IMR-90 (cell line): ENCODE data around the gene TRABD. TPM values are rescaled to one million over a fixed set of nuclear protein-coding genes. Genes with fewer than 3 reads are reported as not detected.

ENCODE experiments used
- ATAC-seq: fragments of 200-7000 bp; cut with Tn5 transposase; 2 replicates; pipeline ENCODE4 v1.9.1; 2020; ENCODE audit warnings: low read depth, mild to moderate bottlenecking, moderate library complexity
- BruUV-seq: library from RNA; stranded (reverse); fragments of 400-500 nt; replicated peaks from 2 replicates; lab custom pipeline; 2021; lab: Mats Ljungman, UMichigan
- CTCF ChIA-PET: fragments of 300-600 bp; formaldehyde crosslinking; extraction: SDS; loops from one replicate; lab custom pipeline; 2021; ENCODE audit warnings: antibody characterized with exemption; lab: Yijun Ruan, JAX
- POLR2A ChIA-PET: fragments of 300-600 bp; sonication (Branson Sonifier 250); formaldehyde crosslinking; loops from one replicate; lab custom pipeline; 2022; ENCODE audit warnings: antibody characterized with exemption; ENCODE audit not compliant: unreplicated experiment; lab: Charles Lee
- DNase-seq: peaks from one replicate; pipeline ENCODE4 v3.0.0; 2013
- H2AFZ ChIP-seq: replicated peaks from 2 replicates; pipeline ENCODE3; 2013; ENCODE audit warnings: low read length, mild to moderate bottlenecking; ENCODE audit not compliant: poor library complexity
- H2AK5ac ChIP-seq: 2 replicates; pipeline ENCODE4 v1.6.1; 2013; ENCODE audit warnings: low read depth, low read length, inconsistent platforms
- H2AK9ac ChIP-seq: replicated peaks from 2 replicates; pipeline ENCODE3; 2013; ENCODE audit warnings: mild to moderate bottlenecking, low read depth, low read length, moderate library complexity; ENCODE audit not compliant: poor library complexity
- H2BK120ac ChIP-seq: 2 replicates; pipeline ENCODE4 v1.6.1; 2013; ENCODE audit warnings: low read depth, low read length, inconsistent platforms
- H2BK15ac ChIP-seq: 3 replicates; pipeline ENCODE4 v1.6.1; 2013; ENCODE audit warnings: low read depth, low read length, inconsistent platforms
- H2BK20ac ChIP-seq: 2 replicates; pipeline ENCODE4 v1.6.1; 2013; ENCODE audit warnings: low read depth, mild to moderate bottlenecking, inconsistent platforms, low read length, moderate library complexity
- H2BK5ac ChIP-seq: 2 replicates; pipeline ENCODE4 v1.6.1; 2013; ENCODE audit warnings: mild to moderate bottlenecking, low read depth, low read length, inconsistent platforms; ENCODE audit not compliant: poor library complexity, severe bottlenecking
- H3K14ac ChIP-seq: replicated peaks from 2 replicates; pipeline ENCODE4 v1.6.1; 2013; ENCODE audit warnings: low read depth, low read length, inconsistent platforms
- H3K18ac ChIP-seq: 2 replicates; pipeline ENCODE4 v1.6.1; 2013; ENCODE audit warnings: low read depth, low read length, control low read depth
- H3K23ac ChIP-seq: 2 replicates; pipeline ENCODE4 v1.6.1; 2013; ENCODE audit warnings: low read depth, low read length, inconsistent platforms
- H3K27ac ChIP-seq: 2 replicates; pipeline ENCODE4 v1.5.1; 2013; ENCODE audit warnings: mild to moderate bottlenecking, control low read depth, low read length; ENCODE audit not compliant: insufficient read depth
- H3K27me3 ChIP-seq: 2 replicates; pipeline ENCODE4 v1.6.1; 2013; ENCODE audit warnings: low read length; ENCODE audit not compliant: control insufficient read depth, insufficient read depth
- H3K36me3 ChIP-seq: 2 replicates; pipeline ENCODE4 v1.6.1; 2013; ENCODE audit warnings: low read length, mixed read lengths; ENCODE audit not compliant: control insufficient read depth, insufficient read depth
- H3K4ac ChIP-seq: 2 replicates; pipeline ENCODE4 v1.6.1; 2013; ENCODE audit warnings: low read depth, low read length, inconsistent platforms
- H3K4me1 ChIP-seq: 2 replicates; pipeline ENCODE4 v1.6.1; 2013; ENCODE audit warnings: low read length, mixed read lengths; ENCODE audit not compliant: control insufficient read depth, insufficient read depth
- H3K4me2 ChIP-seq: 2 replicates; pipeline ENCODE4 v1.6.1; 2013; ENCODE audit warnings: low read depth, mild to moderate bottlenecking, control low read depth, low read length, moderate library complexity
- H3K4me3 ChIP-seq: 2 replicates; pipeline ENCODE4 v1.5.1; 2013; ENCODE audit warnings: low read depth, mild to moderate bottlenecking, control low read depth, low read length, moderate library complexity; ENCODE audit not compliant: insufficient read depth
- H3K56ac ChIP-seq: 2 replicates; pipeline ENCODE4 v1.6.1; 2013; ENCODE audit warnings: low read length, inconsistent platforms; ENCODE audit not compliant: insufficient read depth; ENCODE audit errors: extremely low read depth
- H3K79me1 ChIP-seq, 2 experiments: 2 replicates each; pipeline ENCODE4 v1.6.1; 2013; ENCODE audit warnings: low read length in 2 of 2, inconsistent platforms in 1 of 2, low read depth in 1 of 2
- H3K9ac ChIP-seq: 2 replicates; pipeline ENCODE4 v1.6.1; 2013; ENCODE audit warnings: low read depth, low read length, control low read depth
- H3K9me1 ChIP-seq: 2 replicates; pipeline ENCODE4 v1.6.1; 2013; ENCODE audit warnings: low read length, inconsistent platforms; ENCODE audit not compliant: insufficient read depth
- H3K9me3 ChIP-seq: 2 replicates; pipeline ENCODE4 v1.6.1; 2013; ENCODE audit warnings: low read length; ENCODE audit not compliant: control insufficient read depth, insufficient read depth
- H4K20me1 ChIP-seq: 2 replicates; pipeline ENCODE4 v1.6.1; 2013; ENCODE audit warnings: low read length, inconsistent platforms; ENCODE audit not compliant: insufficient read depth
- H4K5ac ChIP-seq: 2 replicates; pipeline ENCODE4 v1.6.1; 2013; ENCODE audit warnings: mild to moderate bottlenecking, low read depth, low read length, control low read depth
- H4K8ac ChIP-seq, 2 experiments: 2 replicates each; pipeline ENCODE4 v1.6.1; 2013; ENCODE audit warnings: low read depth in 2 of 2, low read length in 2 of 2, control low read depth in 1 of 2, inconsistent platforms in 1 of 2
- H4K91ac ChIP-seq: 2 replicates; pipeline ENCODE4 v1.6.1; 2013; ENCODE audit warnings: low read depth, low read length, inconsistent platforms; ENCODE audit not compliant: insufficient read depth
- CHD1 ChIP-seq: IDR thresholded peaks from 2 replicates; pipeline ENCODE4 v1.6.1; 2012; ENCODE audit warnings: low read depth, low read length, improper control_type of control experiment
- RAD21 ChIP-seq: IDR thresholded peaks from 2 replicates; pipeline ENCODE4 v1.6.1; 2012; ENCODE audit warnings: low read length, improper control_type of control experiment
- WGBS, 2 experiments: methylation state at CpG; one replicate each; pipeline versions ENCODE4 v1.1.5 to v1.1.7; 2013; ENCODE audit warnings: missing lambda C conversion rate in 2 of 2; ENCODE audit not compliant: insufficient read length in 1 of 2; ENCODE audit errors: extremely low coverage in 2 of 2; 5-methylcytosine and 5-hydroxymethylcytosine counted together
- dilution Hi-C: fragments of 300-500 bp; cut with HindIII; formaldehyde crosslinking; loops from one replicate; pipeline ENCODE4 v1.14.3; 2018; ENCODE audit warnings: low sequenced_read_pairs; ENCODE audit not compliant: unreplicated experiment
- in situ Hi-C: fragments of 300-500 bp; cut with MboI; formaldehyde crosslinking; loops from 3 replicates; pipeline ENCODE4 v1.14.3; 2019; ENCODE audit warnings: low sequenced_read_pairs, inconsistent platforms, mixed read lengths
- intact Hi-C: fragments of 100-400 bp; cut with micrococcal nuclease; formaldehyde crosslinking; loops from 2 replicates; pipeline ENCODE4 v1.10.0; 2022
- polyA plus RNA-seq, 3 experiments: library from polyadenylated mRNA; depleted of rRNA; stranded (reverse); fragments of >200 nt; gene quantifications; 2 replicates each; pipeline ENCODE4 v1.2.3, GENCODE V29; 2012; ENCODE audit warnings: low replicate concordance in 1 of 3
- total RNA-seq: library from RNA; depleted of rRNA; stranded (reverse); fragments of >200 nt; gene quantifications from 2 replicates; pipeline ENCODE4 v1.2.3, GENCODE V29; 2012
- TF ChIP-seq, protein P1 (sequence below): fragments of 150-350 bp; IDR thresholded peaks from 2 replicates; pipeline ENCODE4 v1.6.1; 2017; ENCODE audit warnings: mild to moderate bottlenecking, antibody characterized with exemption, low read length, low read depth
- TF ChIP-seq, protein P2 (sequence below): fragments of 150-350 bp; IDR thresholded peaks from 2 replicates; pipeline ENCODE4 v1.6.1; 2016; ENCODE audit warnings: low read depth, mild to moderate bottlenecking, low read length, moderate library complexity, borderline replicate concordance

TRABD gene
- total and polyA plus RNA-seq, 2 of the 4 experiments (the other 2 are of a cell fraction), result 13.4 to 42.7 TPM

DNA sequence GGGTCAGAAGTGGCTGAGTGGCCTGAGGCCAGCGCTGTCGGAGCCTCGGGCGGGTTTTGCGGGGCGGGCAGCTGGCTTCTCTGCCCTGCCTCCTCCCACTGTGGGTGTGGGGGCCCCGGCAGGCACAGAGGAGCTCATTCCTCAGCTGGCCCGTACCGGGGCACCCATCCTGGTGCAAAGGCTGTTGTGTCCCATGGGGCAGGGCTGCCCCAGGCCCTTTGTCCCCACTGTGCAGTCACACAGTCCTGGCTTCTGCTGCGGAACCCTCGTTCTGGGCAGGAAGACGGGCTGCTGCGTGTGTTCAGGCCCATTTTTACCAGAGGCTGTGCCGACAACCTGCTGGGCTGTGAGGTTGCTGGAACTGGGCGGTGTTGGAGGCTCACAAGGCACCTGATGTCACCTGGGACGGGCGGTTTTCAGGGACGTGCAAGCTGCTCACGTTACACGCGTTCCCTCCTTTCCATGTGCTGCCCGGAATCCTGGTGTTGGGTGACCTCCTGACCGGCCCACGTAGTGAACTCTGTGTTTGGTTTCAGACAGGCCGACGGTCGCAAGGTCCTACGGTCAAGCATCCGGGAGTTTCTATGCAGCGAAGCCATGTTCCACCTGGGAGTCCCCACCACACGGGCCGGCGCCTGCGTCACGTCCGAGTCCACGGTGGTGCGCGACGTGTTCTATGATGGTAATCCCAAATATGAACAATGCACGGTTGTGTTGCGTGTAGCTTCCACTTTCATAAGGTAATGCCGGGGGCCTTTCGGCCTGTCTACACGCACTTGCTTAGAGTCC is 20.3 kb downstream of the TRABD start:
- Histone ChIP-seq H3K4me2 (no peak overlapping the region), H2BK120ac (no peak overlapping the region), H2BK5ac (no peak overlapping the region), H2BK20ac (no peak overlapping the region), H2AK5ac (no peak overlapping the region), H4K91ac (no peak overlapping the region), H3K18ac (no peak overlapping the region), H3K56ac (no peak overlapping the region), H3K4ac (no peak overlapping the region), H3K9ac (no peak overlapping the region), H4K5ac (no peak overlapping the region), H2AK9ac (no peak overlapping the region), H4K20me1 (peaks cover 39% of the 10 kb centered on the region), H3K27ac (no peak overlapping the region), H3K36me3 (peaks cover 33% of the 10 kb centered on the region), H3K23ac (no peak overlapping the region), H3K4me1 (peaks cover 4% of the 10 kb centered on the region; the same call in 1 of the 2 replicates), H3K14ac (no peak overlapping the region), H3K4me3 (no peak overlapping the region), H2AFZ (peak overlapping the region; percentile 44), H2BK15ac (no peak overlapping the region), H4K8ac (no peak overlapping the region), H3K79me1 (peaks cover 34 to 74% of the 10 kb centered on the region in 2 experiments), H3K27me3 (no peaks in the 10 kb centered on the region), H3K9me1 (0 out of 2 replicates have a peak, but pooled peaks cover 2% of the 10 kb centered on the region), H3K9me3 (no peaks in the 10 kb centered on the region)
- WGBS, 2 experiments, result 95% methylated on average over 26 of the region's 45 CpGs; no CpG with 5 or more reads in 1 of the 2 experiments
- intact Hi-C loops (loop anchor here (10.0 kb wide), 1 partner anchor 231 kb away; no protein-coding TSS in a partner anchor), dilution Hi-C loops (no loop called here), in situ Hi-C loops (loop anchor here (25.0 kb wide), 1 partner anchor 394 kb away; no protein-coding TSS in a partner anchor)
- no TSS peak for BruUV-seq
- ATAC-seq (no peak), DNase-seq (no peak)
- TF ChIP-seq CHD1, result no peak
- TF ChIP-seq, protein P1, sequence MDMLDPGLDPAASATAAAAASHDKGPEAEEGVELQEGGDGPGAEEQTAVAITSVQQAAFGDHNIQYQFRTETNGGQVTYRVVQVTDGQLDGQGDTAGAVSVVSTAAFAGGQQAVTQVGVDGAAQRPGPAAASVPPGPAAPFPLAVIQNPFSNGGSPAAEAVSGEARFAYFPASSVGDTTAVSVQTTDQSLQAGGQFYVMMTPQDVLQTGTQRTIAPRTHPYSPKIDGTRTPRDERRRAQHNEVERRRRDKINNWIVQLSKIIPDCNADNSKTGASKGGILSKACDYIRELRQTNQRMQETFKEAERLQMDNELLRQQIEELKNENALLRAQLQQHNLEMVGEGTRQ, result no peak
- TF ChIP-seq RAD21, result no peak
- TF ChIP-seq, protein P2, sequence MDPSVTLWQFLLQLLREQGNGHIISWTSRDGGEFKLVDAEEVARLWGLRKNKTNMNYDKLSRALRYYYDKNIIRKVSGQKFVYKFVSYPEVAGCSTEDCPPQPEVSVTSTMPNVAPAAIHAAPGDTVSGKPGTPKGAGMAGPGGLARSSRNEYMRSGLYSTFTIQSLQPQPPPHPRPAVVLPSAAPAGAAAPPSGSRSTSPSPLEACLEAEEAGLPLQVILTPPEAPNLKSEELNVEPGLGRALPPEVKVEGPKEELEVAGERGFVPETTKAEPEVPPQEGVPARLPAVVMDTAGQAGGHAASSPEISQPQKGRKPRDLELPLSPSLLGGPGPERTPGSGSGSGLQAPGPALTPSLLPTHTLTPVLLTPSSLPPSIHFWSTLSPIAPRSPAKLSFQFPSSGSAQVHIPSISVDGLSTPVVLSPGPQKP, result no peak
- ChIA-PET POLR2A (no interaction called here), CTCF (no interaction called here)
